Lower leg skin (tissue), 3 donors: ENCODE results near the gene CCDC141.

Experiments used
- POLR2A ChIP-seq, 2 donors: fragments of 450-650 bp; IDR thresholded peaks; one replicate each; pipeline ENCODE4 v1.6.1; 2016 to 2017; ENCODE audit warnings: antibody characterized with exemption in 2 of 2, mild to moderate bottlenecking in 1 of 2, moderate library complexity in 1 of 2
- TF ChIP-seq, protein P1 (sequence below), 3 donors: fragments of 450-650 bp; IDR thresholded peaks; one replicate each; pipeline ENCODE4 v1.5.1; 2016; ENCODE audit warnings: antibody characterized with exemption in 3 of 3, mild to moderate bottlenecking in 3 of 3, moderate library complexity in 2 of 3

GRCh38 chr2:178833382-178833781, 216.6 kb downstream of the CCDC141 start:
- TF ChIP-seq POLR2A (IDR thresholded peaks at IDR 0.05), result no peak
- TF ChIP-seq, protein P1, sequence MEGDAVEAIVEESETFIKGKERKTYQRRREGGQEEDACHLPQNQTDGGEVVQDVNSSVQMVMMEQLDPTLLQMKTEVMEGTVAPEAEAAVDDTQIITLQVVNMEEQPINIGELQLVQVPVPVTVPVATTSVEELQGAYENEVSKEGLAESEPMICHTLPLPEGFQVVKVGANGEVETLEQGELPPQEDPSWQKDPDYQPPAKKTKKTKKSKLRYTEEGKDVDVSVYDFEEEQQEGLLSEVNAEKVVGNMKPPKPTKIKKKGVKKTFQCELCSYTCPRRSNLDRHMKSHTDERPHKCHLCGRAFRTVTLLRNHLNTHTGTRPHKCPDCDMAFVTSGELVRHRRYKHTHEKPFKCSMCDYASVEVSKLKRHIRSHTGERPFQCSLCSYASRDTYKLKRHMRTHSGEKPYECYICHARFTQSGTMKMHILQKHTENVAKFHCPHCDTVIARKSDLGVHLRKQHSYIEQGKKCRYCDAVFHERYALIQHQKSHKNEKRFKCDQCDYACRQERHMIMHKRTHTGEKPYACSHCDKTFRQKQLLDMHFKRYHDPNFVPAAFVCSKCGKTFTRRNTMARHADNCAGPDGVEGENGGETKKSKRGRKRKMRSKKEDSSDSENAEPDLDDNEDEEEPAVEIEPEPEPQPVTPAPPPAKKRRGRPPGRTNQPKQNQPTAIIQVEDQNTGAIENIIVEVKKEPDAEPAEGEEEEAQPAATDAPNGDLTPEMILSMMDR (IDR thresholded peaks at IDR 0.05), result no peak
